Measurements from ENCODE around the gene ST6GAL1.

GRCh38 chr3:186989429-186989828 lies 59.1 kb downstream of the ST6GAL1 start:
- TF ChIP-seq CTCF (conservative IDR thresholded peaks at IDR 0.05) (no peak), EZH2 (IDR thresholded peaks at IDR 0.05; ENCODE audit: low read depth) (no peak)

Measured in PC-9 (cell line).